HG02973 (cell line): Measurements from ENCODE around the gene GIGYF2.

Experiments used
- ATAC-seq: cut with Tn5 transposase; IDR thresholded peaks from one replicate; pipeline ENCODE4 v1.9.1; 2021; ENCODE audit warnings: moderate library complexity; ENCODE audit not compliant: unreplicated experiment

The GIGYF2 gene

GRCh38 chr2:232748038-232748437, 50.9 kb downstream of the GIGYF2 start:
- no peak for ATAC-seq

- no peak for ATAC-seq
Measured at GRCh38 chr2:232749331-232749730, 52.2 kb downstream of the GIGYF2 start.

GRCh38 chr2:232750135-232750671, 53.1 kb downstream of the GIGYF2 start:
- ATAC-seq = no peak

- no peak for ATAC-seq
Measured at GRCh38 chr2:232757905-232758304, 60.8 kb downstream of the GIGYF2 start.

GRCh38 chr2:232761301-232761907, 64.3 kb downstream of the GIGYF2 start:
- no peak for ATAC-seq

GRCh38 chr2:232767866-232768265, 70.7 kb downstream of the GIGYF2 start:
- no peak for ATAC-seq

- ATAC-seq = no peak
Measured at GRCh38 chr2:232770207-232770606, 73.1 kb downstream of the GIGYF2 start.

GRCh38 chr2:232771870-232772269, 74.7 kb downstream of the GIGYF2 start:
- ATAC-seq = no peak

- ATAC-seq = no peak
Measured at GRCh38 chr2:232772531-232772930, 75.4 kb downstream of the GIGYF2 start.

- ATAC-seq = no peak
Measured at GRCh38 chr2:232773815-232774214, 76.7 kb downstream of the GIGYF2 start.

- no peak for ATAC-seq
Measured at GRCh38 chr2:232776435-232776834, 79.3 kb downstream of the GIGYF2 start, which contains the start of gene KCNJ13. Gene KCNJ13, minus strand, starts transcription at chr2:232776565. Its CDS starts 5,203 bp downstream, at chr2:232771362.

GRCh38 chr2:232777276-232777675, 80.1 kb downstream of the GIGYF2 start:
- ATAC-seq = no peak

- no peak for ATAC-seq
Measured at GRCh38 chr2:232779465-232779864, 82.3 kb downstream of the GIGYF2 start.

- ATAC-seq = no peak
Measured at GRCh38 chr2:232779934-232780333, 82.8 kb downstream of the GIGYF2 start.

GRCh38 chr2:232781765-232782164, 84.6 kb downstream of the GIGYF2 start:
- ATAC-seq = peak; percentile 92

GRCh38 chr2:232783278-232783677, 86.1 kb downstream of the GIGYF2 start:
- ATAC-seq = no peak

GRCh38 chr2:232787806-232788205, 90.7 kb downstream of the GIGYF2 start:
- no peak for ATAC-seq

- no peak for ATAC-seq
Measured at GRCh38 chr2:232789082-232789481, 92.0 kb downstream of the GIGYF2 start.

- no peak for ATAC-seq
Measured at GRCh38 chr2:232791518-232791917, 94.4 kb downstream of the GIGYF2 start.

- no peak for ATAC-seq
Measured at GRCh38 chr2:232793271-232793670, 96.1 kb downstream of the GIGYF2 start.

- ATAC-seq = no peak
Measured at GRCh38 chr2:232794981-232795380, 97.8 kb downstream of the GIGYF2 start.

GRCh38 chr2:232795920-232796319, 98.8 kb downstream of the GIGYF2 start:
- no peak for ATAC-seq

- ATAC-seq = no peak
Measured at GRCh38 chr2:232798187-232798586, 101.1 kb downstream of the GIGYF2 start.
